SH-SY5Y (cell line): ENCODE results near the gene PCSK5.

Experiments
- GATA2 ChIP-seq: IDR thresholded peaks from 2 replicates; pipeline ENCODE4 v1.6.1; 2011; ENCODE audit warnings: mild to moderate bottlenecking, low read depth, low read length
- GATA3 ChIP-seq: IDR thresholded peaks from 2 replicates; pipeline ENCODE4 v1.6.1; 2011; ENCODE audit warnings: low read depth, mild to moderate bottlenecking, low read length, moderate library complexity

GRCh38 chr9:76401580-76402354, 511.3 kb downstream of the PCSK5 start:
- no peak for TF ChIP-seq GATA3
- TF ChIP-seq GATA2: no peak
